GM19372 (cell line): Measurements from ENCODE around the gene SSTR5.

ENCODE experiments used
- ATAC-seq: cut with Tn5 transposase; IDR thresholded peaks from one replicate; pipeline ENCODE4 v1.9.1; 2021; ENCODE audit warnings: mild to moderate bottlenecking, low read depth, moderate library complexity; ENCODE audit not compliant: unreplicated experiment

The SSTR5 gene

DNA sequence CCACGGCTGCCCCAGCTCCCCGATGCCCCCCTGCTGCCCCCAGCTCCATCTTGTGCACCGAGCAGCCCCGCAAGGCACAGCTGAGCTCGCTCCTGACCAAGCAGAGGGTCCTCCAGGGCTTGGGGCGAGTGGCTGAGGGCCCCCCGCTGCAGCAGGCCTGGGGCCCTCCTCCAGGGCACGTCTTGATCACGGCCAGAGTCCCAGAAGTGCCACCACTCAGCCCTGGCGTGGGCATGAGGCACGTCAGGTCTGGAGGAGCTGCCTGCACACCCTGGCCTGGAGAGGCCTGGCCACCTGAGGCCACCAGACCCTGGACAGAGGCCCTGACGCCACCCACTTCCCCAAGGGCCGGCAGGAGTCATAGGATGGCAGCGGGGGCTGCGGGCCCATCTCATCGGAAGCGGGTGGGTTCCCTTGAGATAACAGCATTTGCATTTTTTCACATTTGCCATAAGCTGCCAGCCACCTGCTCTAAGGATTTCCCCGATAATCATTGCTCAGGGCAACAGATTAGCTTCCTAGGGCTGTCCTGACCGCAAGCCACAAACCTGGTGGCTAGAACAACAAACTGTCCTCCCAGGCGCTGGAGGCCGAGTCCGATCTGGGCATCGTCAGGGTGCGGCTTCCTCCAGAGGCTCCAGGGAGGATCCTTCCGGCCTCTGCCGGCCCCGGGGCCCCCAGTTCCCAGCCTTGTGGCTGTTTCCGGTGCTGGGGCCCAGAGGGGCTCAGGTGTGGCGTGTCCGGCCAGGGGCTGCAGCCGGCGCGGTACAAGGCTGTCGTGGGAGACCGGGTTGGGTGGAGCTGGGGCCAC lies 47.4 kb downstream of the SSTR5 start:
- no peak for ATAC-seq

DNA sequence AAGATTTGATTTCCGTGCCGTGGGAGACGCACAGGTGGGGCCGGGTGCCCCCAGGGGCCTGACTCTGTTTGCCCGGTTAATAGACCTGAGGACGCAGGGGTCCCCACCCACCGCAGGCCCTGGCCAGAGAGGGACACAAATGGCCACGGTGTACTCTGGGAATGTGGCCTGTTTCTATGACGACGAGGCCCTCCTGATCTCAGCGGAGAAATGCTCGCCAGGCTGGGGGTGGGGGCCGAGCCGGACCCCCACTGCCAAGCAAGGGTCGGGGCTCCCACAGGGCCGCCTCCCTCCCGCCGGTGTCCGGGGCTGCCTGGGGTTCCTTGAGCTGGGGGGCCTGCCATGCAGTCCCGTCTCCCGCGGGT lies 48.0 kb downstream of the SSTR5 start:
- no peak for ATAC-seq

DNA sequence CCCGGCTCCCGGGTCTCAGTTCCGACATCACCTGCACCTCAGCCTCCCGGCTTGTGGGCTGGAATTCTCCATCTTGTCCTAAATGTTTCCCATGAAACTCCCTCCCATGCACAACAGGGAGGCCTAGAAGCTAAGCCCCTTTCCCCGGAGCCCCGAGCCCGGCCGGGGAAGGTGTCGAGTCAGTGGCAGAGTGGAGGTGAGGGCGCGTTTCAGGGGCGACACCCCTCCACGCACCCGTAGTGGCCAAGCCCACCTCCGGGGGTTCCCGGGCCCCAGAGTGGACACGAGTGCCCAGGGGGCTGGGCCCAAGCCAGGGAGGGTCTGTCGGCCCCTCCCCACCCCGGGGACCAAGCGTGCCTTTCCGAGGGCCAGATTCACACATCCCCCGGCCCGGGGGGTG lies 48.5 kb downstream of the SSTR5 start:
- no peak for ATAC-seq

DNA sequence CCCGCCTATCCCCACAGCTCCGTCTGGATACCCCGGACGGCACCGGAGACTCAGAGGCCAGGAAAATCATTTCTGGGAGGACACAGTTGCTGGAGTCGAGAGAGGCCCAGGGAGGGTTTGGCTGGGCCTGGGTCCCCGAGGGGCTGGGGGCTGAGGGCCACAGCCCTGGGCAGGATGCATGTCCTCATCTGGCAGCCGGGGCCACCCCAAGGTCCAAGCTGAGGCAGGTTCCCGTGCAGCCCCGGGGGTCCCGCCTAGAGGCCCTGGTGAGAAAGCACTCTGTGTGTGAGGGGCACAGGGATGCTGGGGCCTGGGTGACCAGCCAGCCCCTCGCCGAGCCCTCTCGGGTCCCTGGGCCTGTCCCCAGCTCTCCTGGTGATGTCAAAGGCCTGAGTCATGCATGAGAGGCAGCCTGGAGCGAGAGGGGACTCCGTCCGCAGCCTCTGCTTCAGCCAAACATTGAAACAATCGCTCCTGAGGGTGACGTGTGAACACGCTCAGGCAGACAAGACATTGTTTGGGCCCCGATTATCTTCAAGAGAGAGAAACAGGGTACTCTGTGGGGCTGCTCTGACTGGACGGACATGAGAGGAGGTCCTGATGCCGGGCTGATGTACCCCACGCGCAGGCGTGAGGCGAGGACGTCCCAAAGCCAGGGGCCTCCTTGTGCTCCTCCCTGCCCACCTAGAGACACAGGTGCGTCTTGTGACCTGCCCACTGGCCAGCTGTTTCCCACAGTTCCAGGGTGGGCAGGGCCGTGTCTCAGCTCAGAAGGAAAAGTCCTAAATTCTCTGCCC lies 49.3 kb downstream of the SSTR5 start:
- no peak for ATAC-seq

DNA sequence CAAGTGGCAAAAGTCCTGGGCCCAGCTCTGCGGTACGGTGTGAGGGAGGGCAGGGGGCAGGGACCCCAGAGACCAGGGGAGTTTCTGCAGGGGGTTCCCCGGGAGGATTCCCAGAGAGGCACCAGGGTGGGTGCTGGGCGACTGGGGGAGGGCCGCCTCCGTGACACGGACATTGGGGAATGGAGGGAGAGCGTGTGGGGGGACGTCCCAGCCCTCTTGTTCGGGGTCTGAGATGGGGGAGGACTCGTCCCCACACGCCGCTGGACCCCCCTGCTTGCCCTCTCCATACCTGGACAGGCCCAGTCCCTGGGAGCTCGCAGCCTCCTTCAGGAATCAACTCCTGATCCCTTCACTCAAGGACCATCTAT lies 49.8 kb downstream of the SSTR5 start:
- ATAC-seq: no peak

DNA sequence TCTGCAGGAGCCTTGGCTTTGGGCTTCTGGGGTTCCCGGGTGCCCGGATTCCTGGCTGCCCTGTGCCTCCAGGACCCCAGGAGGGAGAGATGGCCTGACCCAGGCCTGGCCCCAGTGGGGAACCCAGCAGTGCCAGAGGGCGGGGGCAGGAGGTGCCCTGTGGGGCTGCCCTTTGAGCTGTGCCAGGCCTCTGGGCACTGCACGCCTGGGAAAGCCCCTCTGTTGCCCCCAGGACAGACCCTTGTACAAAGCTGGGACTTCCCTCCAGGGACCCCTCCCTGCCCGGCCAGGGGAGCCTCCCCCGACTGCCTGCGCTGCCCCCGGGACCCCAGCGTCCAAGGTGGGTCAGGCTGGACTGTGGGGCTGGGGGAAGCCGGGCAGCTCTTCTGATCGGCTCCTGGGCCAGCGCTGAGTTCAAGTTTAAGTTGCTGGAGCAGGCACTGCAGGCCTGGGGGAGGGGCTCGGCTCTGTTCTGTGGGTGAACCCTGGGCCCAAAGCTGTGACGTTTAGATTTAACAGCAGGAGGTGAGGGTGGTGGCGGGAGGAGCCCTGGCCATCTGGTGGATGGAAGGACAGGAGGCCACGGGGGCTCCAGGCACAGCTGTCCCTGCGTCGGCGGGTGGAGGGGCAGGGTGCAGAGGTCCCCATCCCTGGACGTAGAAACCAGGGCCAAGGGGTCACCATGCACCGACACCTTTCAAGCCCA lies 51.1 kb downstream of the SSTR5 start:
- no peak for ATAC-seq

DNA sequence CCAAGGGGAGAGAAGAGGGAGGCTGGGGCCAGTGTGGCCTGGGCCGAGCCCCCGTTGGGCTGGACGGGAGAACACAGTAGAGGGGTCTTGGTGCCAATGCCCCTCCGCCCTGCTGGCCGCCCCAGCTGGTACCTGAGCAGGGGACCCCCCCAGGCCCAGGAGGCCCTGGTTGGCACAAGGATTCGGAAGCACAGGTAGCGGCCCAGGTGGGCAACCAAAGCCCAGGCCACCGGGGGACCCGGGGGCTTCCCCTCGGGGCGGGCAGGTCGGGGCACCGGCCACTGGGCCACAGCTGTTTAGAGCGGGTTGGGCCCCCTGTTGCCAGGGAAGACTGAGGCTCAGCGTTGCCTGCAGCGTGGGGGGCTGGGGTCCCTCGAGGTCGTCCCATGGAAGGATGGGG lies 51.7 kb downstream of the SSTR5 start:
- no peak for ATAC-seq

DNA sequence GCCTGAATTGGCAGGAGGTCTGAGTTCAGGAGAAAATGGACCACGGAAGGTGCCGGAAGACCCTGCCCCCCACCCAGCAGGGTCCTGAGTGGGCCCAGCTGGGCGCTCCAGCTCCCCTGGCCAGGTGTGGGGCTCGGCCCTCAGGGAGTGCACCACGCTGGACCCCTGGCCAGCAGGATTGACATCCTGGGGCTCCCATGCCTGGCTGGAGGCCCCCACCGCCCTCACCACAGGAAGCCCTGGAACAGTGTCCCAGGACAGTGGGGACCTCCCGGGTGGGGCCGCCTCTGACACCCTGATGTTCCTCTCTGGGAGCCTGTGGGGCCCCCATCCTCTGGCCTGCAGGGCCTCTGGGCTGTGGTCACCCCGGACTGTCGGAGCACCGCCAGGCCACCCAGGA lies 52.2 kb downstream of the SSTR5 start:
- no peak for ATAC-seq

DNA sequence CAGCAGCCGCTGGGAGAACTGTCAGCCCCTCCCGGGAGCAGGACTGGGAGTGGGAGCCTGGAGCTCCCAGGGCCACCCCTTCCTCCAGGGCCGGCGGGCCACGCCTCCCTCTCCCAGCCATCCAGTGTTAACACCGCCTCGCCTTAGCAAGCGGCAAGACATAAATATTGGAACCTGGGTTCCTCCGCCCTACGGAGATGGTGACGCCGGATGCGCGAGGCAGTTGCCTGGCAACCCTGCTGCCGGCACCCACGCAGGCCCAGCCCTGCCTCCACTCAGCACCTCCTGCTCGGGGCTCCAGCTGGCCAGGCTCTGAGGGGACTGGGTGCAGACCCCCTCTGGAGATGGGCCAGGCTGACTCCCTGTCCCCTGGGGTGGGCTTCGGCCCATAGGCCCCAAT lies 52.9 kb downstream of the SSTR5 start:
- no peak for ATAC-seq

DNA sequence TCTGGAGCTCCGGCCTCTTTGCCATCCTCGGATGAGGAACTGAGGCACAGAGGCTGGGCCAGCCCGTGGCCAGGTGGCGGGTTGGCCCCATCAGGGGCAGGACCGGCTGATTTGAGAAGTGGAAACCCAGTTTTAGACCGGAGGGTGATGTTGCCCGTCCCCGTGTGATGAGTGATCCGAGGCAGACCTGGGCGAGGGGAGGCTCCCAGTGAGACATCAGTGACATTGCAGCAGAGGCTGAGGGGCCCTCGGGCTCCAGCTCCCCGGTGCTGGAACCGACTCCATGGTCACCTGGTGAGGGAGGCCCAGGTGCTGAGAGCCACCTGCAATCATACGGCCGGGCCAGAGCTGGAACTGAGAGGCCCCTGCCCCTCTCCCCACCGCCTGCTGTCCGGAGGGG lies 53.5 kb downstream of the SSTR5 start:
- ATAC-seq: no peak

DNA sequence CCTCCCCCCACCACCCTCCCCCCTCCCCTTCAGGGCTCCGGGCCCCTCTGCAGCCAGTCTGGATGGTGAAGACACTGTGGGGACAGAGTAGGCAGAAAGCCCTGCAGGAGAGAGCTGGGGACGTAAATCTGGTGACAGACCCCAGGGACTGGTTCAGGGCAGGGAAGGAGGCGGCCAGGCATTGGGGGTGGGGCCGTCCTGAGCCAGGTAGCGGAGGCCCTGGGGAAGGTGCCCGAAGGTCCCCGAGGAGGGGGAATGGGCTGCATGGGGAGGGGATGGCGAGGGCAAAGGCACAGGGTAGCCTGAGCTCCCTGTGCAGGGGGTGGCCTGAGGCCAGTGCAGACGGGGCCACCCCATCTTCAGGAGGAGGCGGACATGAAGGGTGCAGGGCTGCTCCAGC lies 54.0 kb downstream of the SSTR5 start:
- no peak for ATAC-seq

DNA sequence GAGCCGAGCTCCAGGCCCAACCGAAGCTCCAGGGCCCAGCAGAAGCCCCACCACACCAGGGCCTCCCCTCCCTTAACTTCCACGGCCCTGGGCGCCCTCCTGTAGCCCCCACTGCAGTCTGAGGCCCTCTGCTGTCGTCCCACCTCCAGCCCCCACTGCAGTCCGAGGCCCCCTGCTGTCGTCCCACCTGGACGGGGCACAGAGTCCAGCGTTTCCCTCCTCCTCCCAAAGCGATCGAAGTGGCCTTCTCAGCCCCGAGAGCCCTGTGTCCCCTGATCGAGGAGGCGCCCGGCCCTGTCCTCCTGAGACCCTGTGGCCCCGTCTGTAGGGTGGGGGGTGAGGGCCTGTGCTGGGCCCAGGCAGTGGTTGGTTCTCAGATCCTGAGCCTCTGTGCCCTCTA lies 54.6 kb downstream of the SSTR5 start:
- ATAC-seq: no peak

DNA sequence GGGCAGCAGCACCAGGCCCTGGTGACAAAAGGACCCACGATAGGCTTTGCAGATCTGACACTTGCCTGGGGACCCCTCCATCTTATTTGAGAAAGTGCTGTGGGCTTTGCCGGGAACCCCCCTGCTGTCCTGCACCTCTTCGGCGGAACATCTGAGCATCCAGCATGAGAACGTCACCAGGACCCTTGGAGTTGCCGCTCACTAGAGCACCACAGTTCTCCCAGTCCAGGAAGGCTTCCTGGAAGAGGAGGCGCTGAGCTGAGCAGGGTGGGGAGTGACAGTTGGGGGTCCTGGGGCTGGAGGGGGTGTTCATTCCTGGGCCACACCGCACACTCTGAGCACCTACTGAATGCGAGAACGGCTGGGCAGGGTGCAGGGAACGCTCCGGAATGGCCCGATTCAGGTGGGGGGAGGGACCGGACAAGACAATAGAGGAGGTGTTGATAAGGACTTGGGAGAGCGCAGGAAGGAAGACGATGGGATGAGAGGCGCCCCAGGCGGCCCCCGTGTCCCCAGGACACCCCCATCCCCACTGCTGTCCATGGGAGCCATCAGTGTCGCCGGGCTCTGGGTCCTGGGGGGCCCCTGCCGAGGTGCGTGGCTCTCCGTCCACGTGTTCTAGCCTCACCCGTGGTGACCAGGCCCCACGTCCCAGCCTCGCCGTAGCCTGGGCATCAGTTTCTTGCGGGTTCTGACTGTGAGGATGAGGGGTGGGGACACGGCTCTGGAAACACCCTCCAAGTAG lies 55.6 kb downstream of the SSTR5 start:
- ATAC-seq: no peak

DNA sequence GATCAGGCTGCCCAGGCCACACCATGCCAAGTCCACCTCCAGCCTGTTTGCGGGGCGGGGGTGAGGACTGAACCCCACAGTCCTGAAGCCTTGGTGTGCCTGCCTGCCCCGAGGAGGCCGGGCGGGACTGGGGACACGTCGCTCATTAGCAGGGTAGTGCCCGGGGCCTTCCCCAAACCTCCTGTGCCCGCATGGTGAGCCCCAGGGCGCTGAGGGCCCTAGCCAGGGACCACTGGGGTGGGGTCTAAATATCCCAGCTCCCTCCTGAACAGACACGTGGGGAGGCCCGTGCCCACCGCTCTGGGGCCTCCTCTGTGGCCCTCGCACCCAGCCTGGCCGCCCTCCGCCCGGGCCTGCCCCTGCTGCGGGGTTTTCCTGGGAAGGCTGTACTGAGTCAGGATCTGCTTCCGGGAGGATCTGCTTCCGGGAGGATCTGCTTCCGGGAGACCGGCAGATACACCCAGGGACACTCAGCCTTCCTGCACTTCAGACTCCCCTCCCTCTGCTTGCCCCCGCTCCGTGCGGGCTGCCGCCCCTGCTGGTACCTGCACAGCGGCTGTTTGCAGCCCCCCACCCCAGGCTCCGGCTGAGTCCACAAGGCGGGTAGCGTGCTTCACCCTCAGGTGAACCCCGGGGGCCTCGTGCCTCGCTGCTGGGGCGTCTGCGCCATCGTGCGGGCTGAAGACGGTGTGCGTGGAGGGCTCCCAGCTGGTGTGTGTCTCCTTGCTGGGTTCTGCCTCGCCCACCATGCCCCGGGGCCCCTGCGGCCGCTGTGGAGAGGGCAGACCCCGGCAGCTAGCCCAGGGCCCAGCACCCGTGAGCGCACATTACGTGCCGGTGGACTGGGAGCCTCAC lies 56.8 kb downstream of the SSTR5 start:
- ATAC-seq: no peak

DNA sequence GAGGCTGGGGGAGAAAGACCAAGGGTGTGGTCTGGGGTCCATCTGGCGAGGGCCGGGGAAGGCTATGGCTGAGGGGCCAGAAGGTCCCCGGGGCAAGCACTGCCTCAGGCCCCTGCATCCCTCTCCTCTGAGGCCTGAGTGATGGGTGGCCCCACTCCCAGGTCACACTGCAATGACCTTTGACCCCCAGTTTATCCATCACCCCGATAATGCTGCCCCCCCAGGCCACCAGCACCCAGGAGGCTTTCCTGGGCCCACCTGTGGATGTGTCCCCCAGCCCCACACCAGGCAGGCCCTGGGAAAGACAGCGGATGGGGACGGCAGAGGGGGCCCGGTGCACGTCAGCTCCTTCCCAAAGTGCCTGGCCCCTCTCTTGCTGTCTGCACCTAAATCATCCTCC lies 57.8 kb downstream of the SSTR5 start:
- no peak for ATAC-seq
